ENCODE results near the gene RAD51B.
"Not testable (repeated sequence)": the region's sequence is repeated elsewhere in the genome, so short reads cannot be mapped to it uniquely, and the experiment has no call there.

DNA sequence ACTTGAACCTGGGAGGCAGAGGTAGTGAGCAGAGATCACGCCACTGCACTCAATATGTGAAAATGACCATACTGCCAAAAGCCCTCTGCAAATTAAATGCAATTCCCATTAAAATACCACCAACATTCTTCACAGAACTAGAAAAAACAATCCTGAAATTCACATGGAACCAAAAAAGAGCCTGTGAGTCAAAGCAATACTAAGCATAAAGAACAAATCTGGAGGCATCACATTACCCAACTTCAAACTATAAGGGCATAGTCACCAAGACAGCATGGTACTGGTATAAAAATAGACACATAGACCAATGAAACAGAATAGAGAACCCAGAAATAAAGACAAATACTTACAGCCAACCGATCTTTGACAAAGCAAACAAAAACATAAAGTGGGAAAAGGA is 401.5 kb downstream of the RAD51B start:
- not testable (repeated sequence) for TF ChIP-seq POLR2A, POLR2AphosphoS5, EP300 (IDR thresholded peaks at IDR 0.05)
- TF ChIP-seq, protein P1, sequence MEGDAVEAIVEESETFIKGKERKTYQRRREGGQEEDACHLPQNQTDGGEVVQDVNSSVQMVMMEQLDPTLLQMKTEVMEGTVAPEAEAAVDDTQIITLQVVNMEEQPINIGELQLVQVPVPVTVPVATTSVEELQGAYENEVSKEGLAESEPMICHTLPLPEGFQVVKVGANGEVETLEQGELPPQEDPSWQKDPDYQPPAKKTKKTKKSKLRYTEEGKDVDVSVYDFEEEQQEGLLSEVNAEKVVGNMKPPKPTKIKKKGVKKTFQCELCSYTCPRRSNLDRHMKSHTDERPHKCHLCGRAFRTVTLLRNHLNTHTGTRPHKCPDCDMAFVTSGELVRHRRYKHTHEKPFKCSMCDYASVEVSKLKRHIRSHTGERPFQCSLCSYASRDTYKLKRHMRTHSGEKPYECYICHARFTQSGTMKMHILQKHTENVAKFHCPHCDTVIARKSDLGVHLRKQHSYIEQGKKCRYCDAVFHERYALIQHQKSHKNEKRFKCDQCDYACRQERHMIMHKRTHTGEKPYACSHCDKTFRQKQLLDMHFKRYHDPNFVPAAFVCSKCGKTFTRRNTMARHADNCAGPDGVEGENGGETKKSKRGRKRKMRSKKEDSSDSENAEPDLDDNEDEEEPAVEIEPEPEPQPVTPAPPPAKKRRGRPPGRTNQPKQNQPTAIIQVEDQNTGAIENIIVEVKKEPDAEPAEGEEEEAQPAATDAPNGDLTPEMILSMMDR (IDR thresholded peaks at IDR 0.05), result not testable (repeated sequence)
